Panc1 (cell line): ENCODE data around the gene SYNE1. TPM values are rescaled to one million over a fixed set of nuclear protein-coding genes. Genes with fewer than 3 reads are reported as not detected.

Experiments
- ATAC-seq: fragments of 200-7000 bp; cut with Tn5 transposase; 2 replicates; pipeline ENCODE4 v1.9.1; 2020; ENCODE audit warnings: mild to moderate bottlenecking, moderate library complexity
- BruUV-seq: library from RNA; stranded (reverse); fragments of 400-500 nt; replicated peaks from 2 replicates; lab custom pipeline; 2021; lab: Mats Ljungman, UMichigan
- CTCF ChIA-PET: fragments of 300-600 bp; sonication (Branson Sonifier 250); formaldehyde crosslinking; loops from one replicate; lab custom pipeline; 2022; ENCODE audit warnings: antibody characterized with exemption; lab: Charles Lee
- POLR2A ChIA-PET: fragments of 300-600 bp; sonication (Branson Sonifier 250); formaldehyde crosslinking; loops from one replicate; lab custom pipeline; 2022; ENCODE audit warnings: antibody characterized with exemption; lab: Charles Lee
- DNase-seq: peaks from one replicate; pipeline ENCODE4 v3.0.0-alpha.2; 2010; ENCODE audit warnings: low read depth, low spot score
- H3K27ac ChIP-seq: 2 replicates; pipeline ENCODE4 v1.5.1; 2011; ENCODE audit warnings: mild to moderate bottlenecking, low read length, inconsistent platforms
- H3K27me3 ChIP-seq: fragments of 200-500 bp; sonication (Bioruptor generic); 2 replicates; pipeline ENCODE4 v1.6.0; 2014; ENCODE audit warnings: low read length, inconsistent platforms; ENCODE audit not compliant: control insufficient read depth, insufficient read depth
- H3K36me3 ChIP-seq: fragments of 200-500 bp; sonication (Bioruptor generic); 2 replicates; pipeline ENCODE4 v1.5.1; 2014; ENCODE audit warnings: inconsistent platforms, mild to moderate bottlenecking, low read length, moderate library complexity; ENCODE audit not compliant: control insufficient read depth, insufficient read depth
- H3K4me1 ChIP-seq: 2 replicates; pipeline ENCODE4 v1.5.1; 2011; ENCODE audit warnings: inconsistent platforms, mild to moderate bottlenecking, low read length, moderate library complexity; ENCODE audit not compliant: control insufficient read depth, insufficient read depth
- H3K4me3 ChIP-seq, 2 experiments: 2 replicates each; pipeline ENCODE4 v1.5.1; 2011 to 2012; ENCODE audit warnings: low read depth in 2 of 2, low read length in 2 of 2, mild to moderate bottlenecking in 2 of 2, inconsistent platforms in 1 of 2, moderate library complexity in 1 of 2
- H3K9me3 ChIP-seq: fragments of 200-500 bp; sonication (Bioruptor generic); 2 replicates; pipeline ENCODE4 v1.5.1; 2014; ENCODE audit warnings: low read depth, mild to moderate bottlenecking, inconsistent platforms, low read length, moderate library complexity; ENCODE audit not compliant: control insufficient read depth, insufficient read depth
- POLR2AphosphoS5 ChIP-seq: IDR thresholded peaks from 2 replicates; pipeline ENCODE4 v1.6.1; 2012; ENCODE audit warnings: mild to moderate bottlenecking, low read depth, low read length, moderate library complexity
- SIN3A ChIP-seq: IDR thresholded peaks from 2 replicates; pipeline ENCODE4 v1.6.1; 2012; ENCODE audit warnings: low read depth, mild to moderate bottlenecking, low read length, moderate library complexity, borderline replicate concordance; ENCODE audit not compliant: insufficient read depth
- TCF7L2 ChIP-seq: IDR thresholded peaks from 2 replicates; pipeline ENCODE4 v1.6.1; 2011; ENCODE audit warnings: mild to moderate bottlenecking, low read depth, low read length, inconsistent platforms
- in situ Hi-C: cut with HindIII; loops from 2 replicates; pipeline ENCODE4 v1.10.0; 2016; ENCODE audit warnings: low sequenced_read_pairs, low pct_unique_long_range_greater_than_20kb
- intact Hi-C: fragments of 100-400 bp; cut with micrococcal nuclease; formaldehyde crosslinking; loops from one replicate; pipeline ENCODE4 v1.10.0; 2022; ENCODE audit not compliant: unreplicated experiment
- total RNA-seq: library from RNA; stranded (reverse); gene quantifications from one replicate; pipeline ENCODE4 v1.2.1, GENCODE V29; 2021; ENCODE audit not compliant: unreplicated experiment
- TF ChIP-seq, protein P1 (sequence below): fragments of 450-650 bp; IDR thresholded peaks from 2 replicates; pipeline ENCODE4 v1.5.1; 2017; ENCODE audit warnings: mild to moderate bottlenecking
- TF ChIP-seq, protein P2 (sequence below), 2 experiments: IDR thresholded peaks; 2 replicates each; pipeline ENCODE4 v1.6.1; 2011 to 2012; ENCODE audit warnings: low read depth in 2 of 2, control low read depth in 1 of 2, low read length in 1 of 2, mild to moderate bottlenecking in 1 of 2, moderate library complexity in 1 of 2; ENCODE audit not compliant: insufficient read depth in 1 of 2

Gene SYNE1
- total RNA-seq, 1 experiment from 2014 or later: 3.2 TPM

- in situ Hi-C loops (no loop called here), intact Hi-C loops (no loop called here)
- Histone ChIP-seq H3K27ac (no peak overlapping the region), H3K27me3 (no peaks in the 10 kb centered on the region), H3K4me3 (no peak overlapping the region), H3K4me1 (no peaks in the 10 kb centered on the region), H3K9me3 (no peaks in the 10 kb centered on the region), H3K36me3 (no peaks in the 10 kb centered on the region)
- BruUV-seq: no TSS peak
- TF ChIP-seq SIN3A: no peak
- TF ChIP-seq, protein P1, sequence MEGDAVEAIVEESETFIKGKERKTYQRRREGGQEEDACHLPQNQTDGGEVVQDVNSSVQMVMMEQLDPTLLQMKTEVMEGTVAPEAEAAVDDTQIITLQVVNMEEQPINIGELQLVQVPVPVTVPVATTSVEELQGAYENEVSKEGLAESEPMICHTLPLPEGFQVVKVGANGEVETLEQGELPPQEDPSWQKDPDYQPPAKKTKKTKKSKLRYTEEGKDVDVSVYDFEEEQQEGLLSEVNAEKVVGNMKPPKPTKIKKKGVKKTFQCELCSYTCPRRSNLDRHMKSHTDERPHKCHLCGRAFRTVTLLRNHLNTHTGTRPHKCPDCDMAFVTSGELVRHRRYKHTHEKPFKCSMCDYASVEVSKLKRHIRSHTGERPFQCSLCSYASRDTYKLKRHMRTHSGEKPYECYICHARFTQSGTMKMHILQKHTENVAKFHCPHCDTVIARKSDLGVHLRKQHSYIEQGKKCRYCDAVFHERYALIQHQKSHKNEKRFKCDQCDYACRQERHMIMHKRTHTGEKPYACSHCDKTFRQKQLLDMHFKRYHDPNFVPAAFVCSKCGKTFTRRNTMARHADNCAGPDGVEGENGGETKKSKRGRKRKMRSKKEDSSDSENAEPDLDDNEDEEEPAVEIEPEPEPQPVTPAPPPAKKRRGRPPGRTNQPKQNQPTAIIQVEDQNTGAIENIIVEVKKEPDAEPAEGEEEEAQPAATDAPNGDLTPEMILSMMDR: no peak
- ChIA-PET CTCF (no interaction called here), POLR2A (no interaction called here)
- no peak for ATAC-seq
- DNase-seq: no peak
Measured at GRCh38 chr6:152316024-152316423, 321.1 kb downstream of the SYNE1 start.

DNA sequence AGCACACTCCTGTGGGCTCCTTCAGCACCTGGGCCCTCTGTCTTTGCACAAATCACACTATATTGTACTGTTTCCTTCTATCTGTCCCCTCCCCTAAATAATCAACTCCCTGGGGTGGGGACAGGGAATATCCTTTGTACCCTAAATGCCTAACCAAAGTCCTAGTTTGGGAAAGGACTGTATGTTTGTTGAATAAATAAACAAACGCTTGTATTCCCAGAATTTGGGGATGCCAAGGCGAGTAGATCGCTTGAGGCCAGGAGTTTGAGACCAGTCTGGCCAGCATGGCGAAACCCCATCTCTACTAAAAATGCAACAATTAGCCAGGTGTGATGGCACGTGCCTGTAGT is 322.7 kb downstream of the SYNE1 start:
- in situ Hi-C loops (no loop called here), intact Hi-C loops (no loop called here)
- no peak overlapping the region for H3K4me3 ChIP-seq
- POLR2A ChIA-PET: no interaction called here
- TF ChIP-seq, protein P2, sequence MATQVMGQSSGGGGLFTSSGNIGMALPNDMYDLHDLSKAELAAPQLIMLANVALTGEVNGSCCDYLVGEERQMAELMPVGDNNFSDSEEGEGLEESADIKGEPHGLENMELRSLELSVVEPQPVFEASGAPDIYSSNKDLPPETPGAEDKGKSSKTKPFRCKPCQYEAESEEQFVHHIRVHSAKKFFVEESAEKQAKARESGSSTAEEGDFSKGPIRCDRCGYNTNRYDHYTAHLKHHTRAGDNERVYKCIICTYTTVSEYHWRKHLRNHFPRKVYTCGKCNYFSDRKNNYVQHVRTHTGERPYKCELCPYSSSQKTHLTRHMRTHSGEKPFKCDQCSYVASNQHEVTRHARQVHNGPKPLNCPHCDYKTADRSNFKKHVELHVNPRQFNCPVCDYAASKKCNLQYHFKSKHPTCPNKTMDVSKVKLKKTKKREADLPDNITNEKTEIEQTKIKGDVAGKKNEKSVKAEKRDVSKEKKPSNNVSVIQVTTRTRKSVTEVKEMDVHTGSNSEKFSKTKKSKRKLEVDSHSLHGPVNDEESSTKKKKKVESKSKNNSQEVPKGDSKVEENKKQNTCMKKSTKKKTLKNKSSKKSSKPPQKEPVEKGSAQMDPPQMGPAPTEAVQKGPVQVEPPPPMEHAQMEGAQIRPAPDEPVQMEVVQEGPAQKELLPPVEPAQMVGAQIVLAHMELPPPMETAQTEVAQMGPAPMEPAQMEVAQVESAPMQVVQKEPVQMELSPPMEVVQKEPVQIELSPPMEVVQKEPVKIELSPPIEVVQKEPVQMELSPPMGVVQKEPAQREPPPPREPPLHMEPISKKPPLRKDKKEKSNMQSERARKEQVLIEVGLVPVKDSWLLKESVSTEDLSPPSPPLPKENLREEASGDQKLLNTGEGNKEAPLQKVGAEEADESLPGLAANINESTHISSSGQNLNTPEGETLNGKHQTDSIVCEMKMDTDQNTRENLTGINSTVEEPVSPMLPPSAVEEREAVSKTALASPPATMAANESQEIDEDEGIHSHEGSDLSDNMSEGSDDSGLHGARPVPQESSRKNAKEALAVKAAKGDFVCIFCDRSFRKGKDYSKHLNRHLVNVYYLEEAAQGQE (IDR thresholded peaks at IDR 0.05; ENCODE audit: insufficient read depth in 1 of 2, low read depth in 2 of 2, low read length in 1 of 2): no peak
- TF ChIP-seq, protein P1: no peak
- TF ChIP-seq POLR2AphosphoS5 (no peak), SIN3A (no peak), TCF7L2 (no peak)
- ATAC-seq (no peak), DNase-seq (no peak)
- BruUV-seq: no TSS peak
- CTCF ChIA-PET: no interaction called here
- no peaks in the 10 kb centered on the region for H3K4me1 ChIP-seq
- H3K9me3 ChIP-seq: no peaks in the 10 kb centered on the region
- no peaks in the 10 kb centered on the region for H3K27me3 ChIP-seq
- no peak overlapping the region for H3K27ac ChIP-seq
- H3K36me3 ChIP-seq: no peaks in the 10 kb centered on the region
